D721Med (cell line): Measurements from ENCODE around the gene LCN1.

ENCODE experiments used
- DNase-seq: peaks from one replicate; pipeline ENCODE4 v3.0.0; 2011; ENCODE audit warnings: low spot score; ENCODE audit not compliant: insufficient read length
- FAIRE-seq: peaks from 2 replicates; lab custom pipeline; 2011; peaks lifted over from hg19 to GRCh38; lab: Jason Lieb, UNC
- CTCF ChIP-seq: IDR thresholded peaks from 2 replicates; pipeline ENCODE4 v1.5.1; 2012; ENCODE audit warnings: mild to moderate bottlenecking, control low read depth; ENCODE audit not compliant: insufficient read depth; ENCODE audit errors: missing control alignments

LCN1 gene

DNA sequence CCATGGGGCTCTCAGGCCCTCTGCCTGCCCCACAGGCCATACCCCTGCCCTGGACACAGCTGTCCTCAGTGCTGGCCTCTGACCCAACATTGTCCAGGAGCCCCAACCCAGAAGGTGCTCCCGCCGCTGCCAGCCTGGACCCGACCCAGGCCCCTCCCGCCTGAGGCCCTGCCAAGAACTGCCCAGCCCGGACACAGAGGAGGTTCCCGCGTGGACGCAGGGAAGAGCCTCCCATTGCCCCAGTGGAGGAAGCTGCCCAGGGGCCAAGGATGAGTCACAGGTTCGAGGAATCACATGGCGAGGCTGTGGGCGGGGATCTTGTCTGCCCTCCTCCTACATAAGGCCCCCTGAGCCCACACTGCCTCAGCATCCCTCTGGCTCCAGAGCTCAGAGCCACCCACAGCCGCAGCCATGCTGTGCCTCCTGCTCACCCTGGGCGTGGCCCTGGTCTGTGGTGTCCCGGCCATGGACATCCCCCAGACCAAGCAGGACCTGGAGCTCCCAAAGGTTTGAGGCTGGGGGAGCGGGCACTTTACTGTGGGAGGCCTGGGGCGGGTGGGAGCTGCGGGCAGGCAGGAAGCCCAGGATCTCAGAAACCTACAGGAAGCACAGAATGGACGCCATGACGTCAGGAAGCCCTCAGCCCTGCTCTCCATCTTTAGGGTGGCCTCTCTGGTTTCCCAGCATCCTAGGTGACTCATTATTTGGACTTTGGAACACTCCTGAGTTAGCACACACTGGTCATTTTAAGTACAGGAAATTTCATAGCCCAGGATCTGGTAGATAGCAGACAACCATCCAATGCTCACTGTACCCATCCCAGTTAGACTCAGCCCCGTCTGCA lies 40.4 kb downstream of the LCN1 start, which contains the start of gene PAEP:
Gene PAEP (plus strand): TSS at position 366 of the 844 bp plus-strand sequence.
- FAIRE-seq (no peak), DNase-seq (no peak)
- no peak for TF ChIP-seq CTCF

GRCh38 chr9:135562235-135562745 lies 41.0 kb downstream of the LCN1 start:
- FAIRE-seq (no peak), DNase-seq (no peak)
- TF ChIP-seq CTCF, result no peak

- TF ChIP-seq CTCF, result no peak
- no peak for FAIRE-seq
- DNase-seq, result no peak
Measured at GRCh38 chr9:135563039-135563476, 41.8 kb downstream of the LCN1 start.

GRCh38 chr9:135563858-135564257 lies 42.6 kb downstream of the LCN1 start:
- DNase-seq (no peak), FAIRE-seq (no peak)
- TF ChIP-seq CTCF, result no peak

DNA sequence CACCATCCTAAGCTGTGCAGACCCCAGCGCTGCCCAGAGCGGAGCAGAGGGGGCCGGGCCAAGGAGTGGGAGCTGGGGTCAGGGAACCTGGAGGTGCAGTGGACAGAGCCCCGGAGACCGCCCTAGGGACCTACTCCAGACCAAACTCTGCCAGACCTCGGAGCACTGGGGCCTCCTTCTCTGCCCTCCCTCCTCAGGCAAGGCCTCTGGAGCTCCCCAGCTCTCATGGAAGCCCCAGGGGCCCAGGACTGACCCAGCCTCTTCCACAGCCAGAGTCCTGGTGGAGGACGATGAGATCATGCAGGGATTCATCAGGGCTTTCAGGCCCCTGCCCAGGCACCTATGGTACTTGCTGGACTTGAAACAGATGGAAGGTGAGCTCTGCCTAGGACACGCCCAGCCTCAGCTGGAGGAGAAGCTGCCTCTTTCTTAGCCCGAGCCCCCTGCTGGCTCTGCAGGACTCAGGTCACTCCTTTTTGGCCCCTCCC lies 43.9 kb downstream of the LCN1 start:
- FAIRE-seq, result no peak

DNA sequence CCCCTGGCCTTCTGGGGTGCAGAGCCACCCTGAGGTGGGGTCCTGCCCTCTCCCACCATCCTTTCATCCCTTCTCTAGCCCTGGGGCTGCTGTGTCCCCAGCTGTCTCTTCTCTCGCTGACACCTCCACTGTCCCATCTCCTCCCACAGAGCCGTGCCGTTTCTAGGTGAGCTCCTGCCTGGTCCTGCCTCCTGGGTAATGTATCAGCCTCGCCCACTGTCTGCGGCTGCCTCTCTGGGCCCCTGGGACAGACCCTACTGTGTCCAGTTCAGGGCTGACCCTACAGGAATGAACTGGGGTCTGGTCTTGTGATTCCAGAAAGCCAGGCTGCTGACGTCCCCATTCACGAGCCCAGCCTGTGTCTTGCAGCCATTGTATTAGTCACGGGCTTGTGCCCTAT lies 44.4 kb downstream of the LCN1 start:
- no peak for TF ChIP-seq CTCF
- FAIRE-seq (no peak), DNase-seq (no peak)

More for the DNA sequence above, 43.9 kb downstream of the LCN1 start:
- no peak for DNase-seq
- TF ChIP-seq CTCF, result no peak

DNA sequence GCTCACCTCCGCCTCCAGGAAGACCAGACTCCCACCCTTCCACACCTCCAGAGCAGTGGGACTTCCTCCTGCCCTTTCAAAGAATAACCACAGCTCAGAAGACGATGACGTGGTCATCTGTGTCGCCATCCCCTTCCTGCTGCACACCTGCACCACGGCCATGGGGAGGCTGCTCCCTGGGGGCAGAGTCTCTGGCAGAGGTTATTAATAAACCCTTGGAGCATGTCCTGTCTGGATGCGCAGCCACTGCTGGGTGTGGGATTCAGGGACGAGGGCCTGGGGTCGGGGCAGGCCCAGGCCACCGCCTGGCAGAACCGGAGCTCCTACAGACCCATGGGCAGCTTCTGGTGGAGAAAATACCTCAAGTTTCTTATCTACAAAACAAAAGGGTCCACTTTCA lies 45.3 kb downstream of the LCN1 start:
- DNase-seq, result no peak
- no peak for FAIRE-seq
- no peak for TF ChIP-seq CTCF
